HepG2 (cell line): Measurements from ENCODE around the gene FGF4. TPM values are rescaled to one million over a fixed set of nuclear protein-coding genes. Genes with fewer than 3 reads are reported as not detected.

ENCODE experiments used
- ATAC-seq: fragments of 200-7000 bp; cut with Tn5 transposase; 3 replicates; pipeline ENCODE4 v1.9.1; 2020; ENCODE audit warnings: mild to moderate bottlenecking, moderate library complexity
- BruUV-seq: library from RNA; stranded (reverse); fragments of 400-500 nt; replicated peaks from 2 replicates; lab custom pipeline; 2021; lab: Mats Ljungman, UMichigan
- CTCF ChIA-PET: fragments of 300-600 bp; formaldehyde crosslinking; extraction: SDS; loops from one replicate; lab custom pipeline; 2021; ENCODE audit warnings: low total read pairs, inconsistent platforms, low intra/inter-chr PET ratio; lab: Yijun Ruan, JAX
- POLR2A ChIA-PET: fragments of 350-600 bp; sonication (Branson Sonifier 250); formaldehyde crosslinking; loops from one replicate; lab custom pipeline; 2020; ENCODE audit warnings: antibody characterized with exemption, inconsistent platforms; lab: Yijun Ruan, JAX
- DNase-seq: peaks from one replicate; pipeline ENCODE4 v3.0.0-alpha.2; 2015; ENCODE audit warnings: low spot score
- FAIRE-seq: peaks from 3 replicates; lab custom pipeline; 2011; peaks lifted over from hg19 to GRCh38; lab: Jason Lieb, UNC
- H2AFZ ChIP-seq: one replicate; pipeline ENCODE4 v1.6.1; 2011; ENCODE audit warnings: low read length, inconsistent platforms
- H3K27ac ChIP-seq: fragments of 300-600 bp; 3 replicates; pipeline ENCODE4 v1.8.0; 2011; ENCODE audit warnings: mixed run types, mild to moderate bottlenecking, mixed read lengths, low read length, inconsistent platforms; ENCODE audit not compliant: insufficient read depth; ENCODE audit errors: extremely low read length
- H3K27me3 ChIP-seq, 2 experiments: fragments of 200-600 bp in 1 of 2; 2 replicates in 1 of 2; 3 replicates in 1 of 2; pipeline versions ENCODE4 v1.6.0 to v1.8.0; 2011; ENCODE audit warnings: low read length in 2 of 2, mild to moderate bottlenecking in 2 of 2, moderate library complexity in 2 of 2, inconsistent platforms in 1 of 2; ENCODE audit not compliant: insufficient read depth in 2 of 2, control insufficient read depth in 1 of 2
- H3K36me3 ChIP-seq, 2 experiments: fragments of 200-600 bp in 1 of 2; replicated peaks in 1 of 2; 2 replicates in 1 of 2; 3 replicates in 1 of 2; pipeline versions ENCODE4 v1.5.1 to v1.8.0; 2011; ENCODE audit warnings: low read length in 2 of 2, inconsistent platforms in 1 of 2; ENCODE audit not compliant: insufficient read depth in 2 of 2, control insufficient read depth in 1 of 2
- H3K4me1 ChIP-seq: 2 replicates; pipeline ENCODE4 v1.5.1; 2012; ENCODE audit warnings: low read length, inconsistent platforms; ENCODE audit not compliant: insufficient read depth
- H3K4me2 ChIP-seq: 2 replicates; pipeline ENCODE4 v1.6.0; 2011; ENCODE audit warnings: low read depth, low read length, inconsistent platforms
- H3K4me3 ChIP-seq, 3 experiments: fragments of 200-600 bp in 1 of 3; sonication (generic), shearing (Covaris generic) in 1 of 3; replicated peaks in 1 of 3; 2 replicates each; pipeline ENCODE4 v1.5.1; 2011 to 2016; ENCODE audit warnings: low read length in 3 of 3, inconsistent platforms in 2 of 3, low read depth in 2 of 3, mild to moderate bottlenecking in 2 of 3, control low read depth in 1 of 3, mixed read lengths in 1 of 3; ENCODE audit not compliant: insufficient read depth in 1 of 3
- H3K79me2 ChIP-seq: one replicate; pipeline ENCODE4 v1.6.1; 2011; ENCODE audit warnings: low read length, inconsistent platforms; ENCODE audit not compliant: insufficient read depth
- H3K9ac ChIP-seq: 2 replicates; pipeline ENCODE4 v1.6.0; 2011; ENCODE audit warnings: mild to moderate bottlenecking, low read depth, low read length, inconsistent platforms; ENCODE audit not compliant: insufficient read depth
- H3K9me3 ChIP-seq: 2 replicates; pipeline ENCODE4 v1.5.1; 2012; ENCODE audit warnings: mild to moderate bottlenecking, low read length
- H4K20me1 ChIP-seq: 2 replicates; pipeline ENCODE4 v1.6.0; 2011; ENCODE audit warnings: inconsistent platforms, mild to moderate bottlenecking, low read length, moderate library complexity; ENCODE audit not compliant: insufficient read depth
- ARID5B ChIP-seq: IDR thresholded peaks from 2 replicates; pipeline ENCODE4 v1.4.0; 2020; ENCODE audit warnings: mild to moderate bottlenecking, missing genetic modification reagents
- FOXA3 ChIP-seq: IDR thresholded peaks from 2 replicates; pipeline ENCODE4 v1.6.1; 2016; ENCODE audit warnings: missing genetic modification reagents, missing compliant biosample characterization
- IRF1 ChIP-seq: sonication (generic); formaldehyde crosslinking; IDR thresholded peaks from 2 replicates; pipeline ENCODE4 v1.4.0; 2020; ENCODE audit warnings: low read depth, mild to moderate bottlenecking, missing genetic modification reagents
- PAF1 ChIP-seq: IDR thresholded peaks from 2 replicates; pipeline ENCODE4 v1.6.1; 2016; ENCODE audit warnings: missing genetic modification reagents, missing compliant biosample characterization
- POGK ChIP-seq: sonication (generic); formaldehyde crosslinking; conservative IDR thresholded peaks from 2 replicates; pipeline ENCODE4 v1.8.0; 2022; ENCODE audit warnings: mild to moderate bottlenecking, moderate library complexity, missing genetic modification reagents
- RELA ChIP-seq: sonication (generic); formaldehyde crosslinking; IDR thresholded peaks from 2 replicates; pipeline ENCODE4 v1.4.0; 2020; ENCODE audit warnings: missing genetic modification reagents
- REXO4 ChIP-seq: sonication (generic); formaldehyde crosslinking; IDR thresholded peaks from 2 replicates; pipeline ENCODE4 v1.8.0; 2022; ENCODE audit warnings: missing genetic modification reagents, mild to moderate bottlenecking, borderline replicate concordance
- SMAD9 ChIP-seq: sonication (generic); formaldehyde crosslinking; IDR thresholded peaks from 2 replicates; pipeline ENCODE4 v1.5.1; 2020; ENCODE audit warnings: mild to moderate bottlenecking, missing genetic modification reagents
- XBP1 ChIP-seq: sonication (generic); formaldehyde crosslinking; IDR thresholded peaks from 2 replicates; pipeline ENCODE4 v1.5.0; 2020; ENCODE audit warnings: missing genetic modification reagents
- YEATS4 ChIP-seq: sonication (generic); formaldehyde crosslinking; IDR thresholded peaks from 2 replicates; pipeline ENCODE4 v1.4.0; 2020; ENCODE audit warnings: missing genetic modification reagents, borderline replicate concordance
- ZNF143 ChIP-seq: sonication (generic); formaldehyde crosslinking; IDR thresholded peaks from 2 replicates; pipeline ENCODE4 v1.4.0; 2020; ENCODE audit warnings: missing genetic modification reagents
- ZNF367 ChIP-seq: sonication (generic); formaldehyde crosslinking; IDR thresholded peaks from 2 replicates; pipeline ENCODE4 v1.4.0; 2020; ENCODE audit warnings: missing genetic modification reagents, borderline replicate concordance
- ZSCAN20 ChIP-seq: sonication (generic); formaldehyde crosslinking; IDR thresholded peaks from 2 replicates; pipeline ENCODE4 v1.4.0; 2020; ENCODE audit warnings: missing genetic modification reagents, mild to moderate bottlenecking, borderline replicate concordance
- ZSCAN9 ChIP-seq: IDR thresholded peaks from 2 replicates; pipeline ENCODE4 v1.6.1; 2016; ENCODE audit warnings: borderline replicate concordance
- WGBS: methylation state at CpG from one replicate; pipeline ENCODE4 v1.1.6; 2017; ENCODE audit warnings: low lambda C conversion rate; 5-methylcytosine and 5-hydroxymethylcytosine counted together
- in situ Hi-C: cut with HindIII; loops from 2 replicates; pipeline ENCODE4 v1.10.0; 2017; ENCODE audit warnings: low pct_unique_long_range_greater_than_20kb; ENCODE audit not compliant: extremely low pct_ligation_motif_present
- intact Hi-C: fragments of 100-400 bp; cut with micrococcal nuclease; formaldehyde crosslinking; loops from one replicate; pipeline ENCODE4 v1.10.0; 2022; ENCODE audit not compliant: unreplicated experiment
- polyA plus RNA-seq, 8 experiments: library from polyadenylated mRNA; depleted of rRNA in 3 of 8; stranded (reverse) in 7 of 8; unstranded in 1 of 8; fragments of >200 nt; fragmentation: Illumina TruSeq in 4 of 8; extraction: Trizol in 4 of 8; gene quantifications; 2 replicates each; pipeline versions ENCODE4 v1.2.1 to v1.2.3, GENCODE V29; 2011 to 2016; ENCODE audit warnings: low read depth in 4 of 8, missing spikeins in 1 of 8, mixed read lengths in 1 of 8; ENCODE audit not compliant: insufficient read depth in 1 of 8
- total RNA-seq, 5 experiments: library from RNA; depleted of rRNA; stranded (reverse); fragments of >200 nt; fragmentation: Illumina TruSeq; extraction: Trizol; gene quantifications; 2 replicates each; pipeline ENCODE4 v1.2.3, GENCODE V29; 2016; ENCODE audit warnings: low read depth in 1 of 5

Gene FGF4
- total and polyA plus RNA-seq, 2 of the 13 experiments (the other 11 are each of a cell fraction or from before 2014, with no cell fraction given), result not detected

- H3K9me3 ChIP-seq, result no peaks in the 10 kb centered on the region
- intact Hi-C loops (no loop called here), in situ Hi-C loops (no loop called here)
- H2AFZ ChIP-seq, result no peak overlapping the region
- FAIRE-seq (no peak), DNase-seq (no peak), ATAC-seq (no peak)
- ChIA-PET CTCF (no interaction called here), POLR2A (no interaction called here)
- no peak overlapping the region for H3K4me2 ChIP-seq
- no peak overlapping the region for H3K27ac ChIP-seq
- H3K4me1 ChIP-seq, result no peaks in the 10 kb centered on the region
- no peaks in the 10 kb centered on the region for H4K20me1 ChIP-seq
- 51% methylated on average over 6 of the region's 10 CpGs for WGBS
- no peak overlapping the region for H3K4me3 ChIP-seq
- no peaks in the 10 kb centered on the region for H3K36me3 ChIP-seq
- no TSS peak for BruUV-seq
- no peaks in the 10 kb centered on the region for H3K79me2 ChIP-seq
- no peak for TF ChIP-seq RELA
- TF ChIP-seq XBP1 (CRISPR knock-in tag), result no peak
- no peak for TF ChIP-seq PAF1 (CRISPR knock-in tag)
- no peak for TF ChIP-seq SMAD9
- no peak for TF ChIP-seq POGK (CRISPR knock-in tag)
- no peak for TF ChIP-seq ARID5B (CRISPR knock-in tag)
- TF ChIP-seq YEATS4 (CRISPR knock-in tag), result no peak
- no peak for TF ChIP-seq ZSCAN9 (CRISPR knock-in tag)
- TF ChIP-seq REXO4 (CRISPR knock-in tag), result no peak
- TF ChIP-seq ZNF367 (CRISPR knock-in tag), result no peak
- no peak for TF ChIP-seq ZSCAN20 (CRISPR knock-in tag)
- no peak for TF ChIP-seq FOXA3 (CRISPR knock-in tag)
- no peak for TF ChIP-seq IRF1 (CRISPR knock-in tag)
- TF ChIP-seq ZNF143 (CRISPR knock-in tag), result no peak
- TF ChIP-seq, all 625 proteins: peak for 0
- Histone ChIP-seq H3K27me3 (peaks cover 4 to 56% of the 10 kb centered on the region in 2 experiments; a peak in 4 of 5 replicates), H3K9ac (no peak overlapping the region)
Observed at GRCh38 chr11:69727266-69727665, 47.9 kb downstream of the FGF4 start.
